HG02981 (cell line): ENCODE results near the gene GHRHR.

Experiments
- ATAC-seq: cut with Tn5 transposase; IDR thresholded peaks from one replicate; pipeline ENCODE4 v1.9.1; 2021; ENCODE audit warnings: mild to moderate bottlenecking, moderate library complexity; ENCODE audit not compliant: unreplicated experiment

The GHRHR gene

GRCh38 chr7:30963842-30964241, at the start of gene GHRHR:
GHRHR (plus strand) TSS chr7:30963953; CDS start chr7:30964069, 116 bp downstream.
- ATAC-seq, result no peak

- no peak for ATAC-seq
These were observed 49.2 kb upstream of the GHRHR start for GRCh38 chr7:30914596-30914995.

GRCh38 chr7:30915005-30915601, 48.6 kb upstream of the GHRHR start:
- no peak for ATAC-seq

GRCh38 chr7:30915751-30916150, 48.0 kb upstream of the GHRHR start:
- no peak for ATAC-seq

GRCh38 chr7:30916255-30916654, 47.5 kb upstream of the GHRHR start:
- no peak for ATAC-seq

GRCh38 chr7:30916767-30917166, 47.0 kb upstream of the GHRHR start:
- no peak for ATAC-seq

GRCh38 chr7:30917216-30917893, 46.4 kb upstream of the GHRHR start:
- no peak for ATAC-seq

- ATAC-seq, result no peak
These were observed 45.1 kb upstream of the GHRHR start for GRCh38 chr7:30918676-30919075.

GRCh38 chr7:30920021-30920583, 43.7 kb upstream of the GHRHR start:
- no peak for ATAC-seq

- no peak for ATAC-seq
These were observed 42.9 kb upstream of the GHRHR start for GRCh38 chr7:30920584-30921539.

GRCh38 chr7:30921540-30922401, 42.0 kb upstream of the GHRHR start:
- ATAC-seq, result no peak

GRCh38 chr7:30922596-30922995, 41.2 kb upstream of the GHRHR start:
- ATAC-seq, result no peak

- ATAC-seq, result no peak
These were observed 40.6 kb upstream of the GHRHR start for GRCh38 chr7:30923009-30923773.

GRCh38 chr7:30923774-30924413, 39.9 kb upstream of the GHRHR start:
- no peak for ATAC-seq

GRCh38 chr7:30924624-30925023, 39.1 kb upstream of the GHRHR start:
- no peak for ATAC-seq

- no peak for ATAC-seq
These were observed 38.6 kb upstream of the GHRHR start for GRCh38 chr7:30925117-30925516.

GRCh38 chr7:30925913-30926312, 37.8 kb upstream of the GHRHR start:
- no peak for ATAC-seq

- no peak for ATAC-seq
These were observed 37.4 kb upstream of the GHRHR start for GRCh38 chr7:30926313-30926712.

- ATAC-seq, result no peak
These were observed 36.7 kb upstream of the GHRHR start for GRCh38 chr7:30927040-30927439.
